ENCODE measurements around the gene KLF3.

DNA sequence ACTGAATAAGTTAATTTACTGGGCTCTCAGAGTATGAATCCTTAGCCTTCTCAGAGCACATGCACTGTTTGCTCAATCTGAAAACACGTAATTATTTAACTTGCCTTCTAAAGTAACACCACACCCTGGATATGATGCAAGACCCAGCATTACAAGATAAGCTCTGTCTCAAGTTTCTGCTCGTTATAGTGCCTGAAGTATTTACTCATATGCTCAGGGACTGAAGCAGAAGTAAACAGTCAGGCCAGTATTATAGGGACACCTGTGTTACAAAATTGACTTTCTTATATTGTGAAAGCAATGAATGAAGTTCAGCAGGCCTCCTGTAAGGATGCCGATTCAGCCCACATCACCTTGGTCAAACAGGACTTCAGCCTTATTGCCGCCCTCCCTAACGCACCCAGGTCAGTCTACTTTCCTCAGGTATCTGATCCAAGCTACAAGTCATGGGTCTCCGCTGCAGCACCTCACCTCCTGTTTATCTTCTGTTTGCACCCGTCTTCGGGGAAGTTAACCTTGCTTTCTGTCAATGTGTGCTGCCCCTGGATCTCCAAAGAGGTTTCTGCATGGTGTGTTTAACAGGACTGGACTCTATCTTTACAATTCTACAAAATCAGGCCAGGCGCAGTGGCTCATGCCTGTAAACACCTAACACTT is 42.8 kb upstream of the KLF3 start:
- TF ChIP-seq CTCF (IDR thresholded peaks at IDR 0.05; ENCODE audit: insufficient read depth, low read depth, low read length): no peak
- TF ChIP-seq EZH2 (IDR thresholded peaks at IDR 0.05; ENCODE audit: insufficient read depth, low read length): no peak

All from astrocyte (in vitro differentiated cells and primary cell).